Activated naive CD4-positive, alpha-beta T cell (primary cell): ENCODE measurements around the gene ANXA10.
"Not testable (repeated sequence)": the region's sequence is repeated elsewhere in the genome, so short reads cannot be mapped to it uniquely, and the experiment has no call there.

ENCODE experiments used
- DNase-seq, 4 experiments: peaks; one replicate each; lab custom pipeline; 2025; lab: John Stamatoyannopoulos, UW

The ANXA10 gene

DNA sequence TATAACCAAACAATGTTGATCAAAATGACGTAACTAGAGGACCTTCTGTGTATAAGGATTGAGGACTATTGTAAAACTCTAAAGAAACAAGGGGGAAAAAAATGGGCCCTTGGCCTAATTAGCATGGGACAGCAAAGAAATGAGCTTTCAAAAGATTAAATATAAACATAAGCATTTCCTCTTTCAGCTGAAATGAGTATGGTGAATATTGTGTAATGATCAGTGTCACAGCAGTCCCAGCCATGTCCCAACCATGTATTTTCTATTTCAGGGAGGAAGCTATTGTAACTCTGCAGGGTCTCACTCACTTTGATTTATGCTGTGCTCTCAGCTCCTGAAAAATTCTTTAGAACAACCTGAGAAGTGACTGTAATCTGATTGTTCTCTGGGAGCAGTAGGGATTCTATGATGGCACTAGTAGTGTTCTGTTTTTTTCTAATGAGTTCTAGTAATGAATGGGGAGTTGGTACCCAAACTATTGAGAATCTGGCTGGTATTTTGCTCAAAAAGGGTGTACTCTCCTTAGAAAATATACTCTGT lies 25.8 kb downstream of the ANXA10 start:
- DNase-seq = no peak

- no peak for DNase-seq
These were observed 26.8 kb downstream of the ANXA10 start for GRCh38 chr4:168119100-168119499.

DNA sequence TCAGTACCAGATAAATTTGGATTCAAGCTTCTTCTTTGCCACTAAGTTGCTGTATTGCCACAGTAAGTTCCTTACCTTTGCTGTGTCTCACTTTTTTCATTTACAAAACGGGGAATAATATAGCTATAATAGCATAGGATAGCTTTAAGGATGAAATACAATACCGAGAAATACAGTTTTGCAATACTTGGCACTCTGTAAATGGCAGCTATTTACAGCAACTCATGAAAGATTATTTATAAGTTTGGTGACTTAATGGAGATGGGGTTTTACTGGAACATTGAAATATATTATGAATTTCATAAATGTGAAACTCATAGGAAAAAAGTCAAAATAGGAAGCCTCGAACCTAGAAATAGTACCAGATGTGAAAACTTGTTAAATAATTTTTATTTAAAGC lies 27.6 kb downstream of the ANXA10 start:
- DNase-seq = no peak

DNA sequence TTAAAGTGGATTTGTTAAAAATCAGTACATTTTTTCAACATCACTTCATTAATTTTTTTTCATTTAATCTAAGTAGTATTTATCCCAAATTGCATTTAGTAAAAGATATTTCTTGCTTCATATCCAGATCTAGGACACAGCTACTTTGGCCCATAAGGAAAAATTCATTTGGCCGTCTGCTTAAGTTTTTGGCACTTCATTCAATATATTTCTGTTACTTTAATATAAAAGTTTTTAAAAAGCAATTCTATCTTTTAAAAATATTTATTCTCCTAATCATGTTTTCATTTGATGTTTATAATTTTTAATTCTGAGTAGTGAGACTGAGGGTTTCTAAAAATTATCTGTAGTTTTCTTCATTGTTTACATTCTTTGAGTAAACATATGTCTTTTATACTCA lies 28.5 kb downstream of the ANXA10 start:
- no peak for DNase-seq

GRCh38 chr4:168124008-168124641 lies 31.8 kb downstream of the ANXA10 start:
- no peak for DNase-seq

DNA sequence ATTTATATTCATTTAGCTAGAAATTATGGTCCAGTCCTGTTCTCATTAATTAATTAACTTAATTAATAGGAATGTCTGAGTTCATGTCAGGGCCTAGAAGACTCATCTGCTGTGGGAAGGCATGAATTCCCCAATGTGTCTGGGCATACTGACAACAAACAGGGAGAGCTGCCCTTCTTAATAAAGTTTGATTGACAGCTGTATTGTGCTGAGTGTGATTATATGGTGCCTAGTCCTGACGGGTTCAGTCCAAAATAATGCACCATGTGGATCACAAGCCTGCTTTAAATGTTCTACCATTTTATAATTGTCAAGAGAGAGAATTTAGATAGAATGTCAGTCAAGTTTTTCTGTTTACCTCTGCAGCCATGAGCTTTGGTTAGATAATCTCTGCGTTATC lies 34.6 kb downstream of the ANXA10 start:
- DNase-seq = no peak

GRCh38 chr4:168128601-168129000 lies 36.3 kb downstream of the ANXA10 start:
- DNase-seq = no peak

GRCh38 chr4:168129046-168129772 lies 36.9 kb downstream of the ANXA10 start:
- DNase-seq = no peak

DNA sequence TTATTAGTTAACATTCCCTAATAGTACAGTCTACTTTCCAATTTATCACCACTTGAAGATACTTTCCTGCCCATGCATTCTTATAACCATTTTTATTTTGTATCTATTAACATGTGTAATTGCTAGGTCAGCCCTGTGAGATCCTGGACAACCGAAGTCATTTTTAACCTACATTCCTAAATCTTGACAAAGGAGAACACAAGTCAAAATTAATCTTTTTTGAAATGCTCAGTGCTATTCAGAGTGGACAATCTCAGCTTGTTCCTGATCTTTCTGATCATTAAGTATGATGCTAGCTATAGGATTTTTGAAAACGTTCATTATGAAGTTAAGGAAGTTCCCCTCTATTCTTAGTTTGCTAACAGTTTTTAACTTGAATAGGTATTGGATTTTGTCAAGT lies 37.5 kb downstream of the ANXA10 start:
- no peak for DNase-seq

DNA sequence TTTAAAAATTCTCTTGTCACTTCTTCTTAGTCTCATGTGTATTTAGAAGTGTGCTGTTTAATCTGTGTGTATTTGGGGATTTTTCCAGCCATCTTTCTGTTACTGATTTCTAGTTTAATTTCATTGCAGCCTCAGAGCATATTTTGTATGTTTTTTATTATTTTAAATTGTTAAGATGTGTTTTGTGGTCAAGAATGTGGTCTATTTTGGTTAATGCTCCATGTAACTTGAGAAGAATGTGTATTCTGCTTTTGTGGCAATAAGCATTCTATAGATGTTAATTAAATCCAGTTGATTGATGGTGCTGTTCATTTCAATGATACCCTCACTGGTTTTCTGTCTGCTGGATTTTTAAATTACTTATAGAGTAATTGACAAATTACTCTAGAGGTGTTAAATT lies 38.9 kb downstream of the ANXA10 start:
- no peak for DNase-seq

- no peak for DNase-seq
These were observed 42.3 kb downstream of the ANXA10 start for GRCh38 chr4:168134651-168135050.

DNA sequence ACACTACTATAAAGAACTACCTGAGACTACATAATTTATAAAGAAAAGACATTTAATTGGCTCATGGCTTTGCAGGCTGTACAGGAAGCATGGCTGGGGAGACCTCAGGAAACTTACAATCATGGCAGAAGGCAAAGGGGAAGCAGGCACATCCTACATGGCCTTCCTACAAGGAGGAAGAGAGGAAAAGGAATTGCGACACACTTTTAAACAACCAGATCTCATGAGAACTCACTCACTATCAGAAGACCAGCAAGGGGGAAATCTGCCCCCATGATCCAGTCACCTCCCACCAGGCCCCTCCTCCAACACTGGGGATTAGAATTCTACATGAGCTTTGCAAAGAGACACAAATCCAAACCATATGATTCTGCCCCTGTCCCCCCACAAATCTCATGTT lies 43.5 kb downstream of the ANXA10 start:
- DNase-seq = not testable (repeated sequence)

DNA sequence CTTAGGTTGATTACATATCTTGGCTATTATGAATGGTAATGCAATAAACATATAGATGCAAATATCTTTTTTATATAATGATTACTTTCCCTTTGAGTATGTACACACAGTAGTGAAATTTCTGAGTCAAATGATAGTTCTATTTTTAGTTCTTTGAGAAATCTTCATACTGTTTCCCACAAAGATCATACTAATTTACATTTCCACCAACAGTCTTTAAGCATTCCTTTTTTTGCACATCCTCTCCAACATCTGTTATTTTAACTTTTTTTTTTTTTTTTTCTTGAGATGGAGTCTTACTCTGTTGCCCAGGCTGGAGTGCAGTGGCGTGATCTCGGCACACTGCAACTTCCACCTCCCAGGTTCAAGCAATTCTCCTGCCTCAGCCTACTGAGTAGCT lies 45.4 kb downstream of the ANXA10 start:
- not testable (repeated sequence) for DNase-seq

DNA sequence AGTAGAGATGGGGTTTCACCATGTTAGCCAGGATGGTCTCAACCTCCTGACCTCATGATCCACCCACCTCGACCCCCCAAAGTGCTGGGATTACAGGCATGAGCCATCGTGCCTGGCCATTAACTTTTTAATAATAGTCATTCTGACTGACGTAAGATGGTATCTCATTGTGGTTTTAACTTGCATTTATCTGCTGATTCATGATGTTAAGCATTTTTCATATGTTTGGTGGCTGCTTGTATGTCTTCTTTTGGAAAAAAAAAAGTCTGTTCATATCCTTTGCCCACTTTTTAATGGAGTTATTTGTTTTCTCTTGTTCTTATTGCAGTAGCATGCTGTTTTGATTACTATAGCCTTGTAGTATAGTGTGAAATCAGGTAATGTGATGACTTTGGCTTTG lies 45.8 kb downstream of the ANXA10 start:
- DNase-seq = no peak

GRCh38 chr4:168139336-168139735 lies 47.0 kb downstream of the ANXA10 start:
- DNase-seq = no peak

DNA sequence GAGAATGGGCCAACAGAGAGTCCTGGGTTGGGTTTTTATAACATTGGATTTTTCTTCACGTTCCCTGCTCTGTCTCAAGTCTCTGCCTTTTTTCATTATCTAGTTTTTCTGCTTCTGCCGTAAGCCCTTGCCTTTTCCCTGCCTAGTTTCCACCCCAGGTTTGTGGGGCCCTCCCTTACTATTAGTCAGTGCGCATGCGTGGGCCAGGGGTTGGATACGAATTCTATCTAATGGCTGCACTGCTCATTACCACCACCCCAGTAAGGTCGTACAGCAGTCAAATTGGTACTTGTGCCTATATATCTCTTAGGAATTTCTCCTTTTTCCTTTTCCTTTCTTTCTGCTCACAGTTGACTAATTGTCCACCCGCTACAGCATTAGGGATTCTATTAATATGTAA lies 49.4 kb downstream of the ANXA10 start:
- DNase-seq = no peak

DNA sequence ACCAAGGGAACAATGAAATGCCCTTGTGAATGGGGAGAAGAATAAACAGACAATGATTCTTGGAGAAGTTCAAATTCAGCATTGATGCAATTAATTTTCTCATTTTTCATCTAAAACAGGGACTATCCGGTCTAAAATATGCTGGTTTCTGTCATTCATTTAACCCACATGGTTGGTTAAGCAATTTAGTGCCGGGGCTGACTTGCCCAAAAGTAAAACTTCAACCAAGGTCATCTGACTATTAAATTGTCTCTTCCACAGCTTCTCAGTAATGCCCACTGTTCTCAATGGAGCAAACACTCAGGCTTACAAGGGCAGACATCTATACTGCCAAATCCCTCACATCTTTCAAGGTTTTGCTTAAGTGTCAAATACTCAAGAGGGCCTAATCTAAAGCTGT lies 51.3 kb downstream of the ANXA10 start:
- no peak for DNase-seq

- no peak for DNase-seq
These were observed 58.2 kb downstream of the ANXA10 start for GRCh38 chr4:168150420-168151050.

DNA sequence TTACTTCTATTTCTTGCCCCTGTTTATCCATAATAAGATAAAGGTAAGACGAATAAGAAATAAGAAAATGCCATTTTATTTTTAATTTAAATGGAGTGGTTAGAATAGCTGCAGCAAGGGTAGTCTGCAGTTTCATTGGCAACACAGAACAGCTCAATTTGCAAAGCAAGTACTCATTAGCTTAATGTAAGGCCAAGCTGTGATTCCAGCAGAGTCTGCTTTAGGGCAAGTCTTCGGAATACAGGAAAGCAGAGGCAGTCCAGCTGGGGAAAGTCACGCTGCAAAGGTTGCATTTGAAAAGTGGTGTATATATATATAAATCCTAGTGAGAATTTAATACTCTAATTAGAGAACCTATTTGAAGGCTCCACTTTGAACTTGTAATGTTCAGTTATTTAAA lies 59.0 kb downstream of the ANXA10 start:
- DNase-seq = no peak

DNA sequence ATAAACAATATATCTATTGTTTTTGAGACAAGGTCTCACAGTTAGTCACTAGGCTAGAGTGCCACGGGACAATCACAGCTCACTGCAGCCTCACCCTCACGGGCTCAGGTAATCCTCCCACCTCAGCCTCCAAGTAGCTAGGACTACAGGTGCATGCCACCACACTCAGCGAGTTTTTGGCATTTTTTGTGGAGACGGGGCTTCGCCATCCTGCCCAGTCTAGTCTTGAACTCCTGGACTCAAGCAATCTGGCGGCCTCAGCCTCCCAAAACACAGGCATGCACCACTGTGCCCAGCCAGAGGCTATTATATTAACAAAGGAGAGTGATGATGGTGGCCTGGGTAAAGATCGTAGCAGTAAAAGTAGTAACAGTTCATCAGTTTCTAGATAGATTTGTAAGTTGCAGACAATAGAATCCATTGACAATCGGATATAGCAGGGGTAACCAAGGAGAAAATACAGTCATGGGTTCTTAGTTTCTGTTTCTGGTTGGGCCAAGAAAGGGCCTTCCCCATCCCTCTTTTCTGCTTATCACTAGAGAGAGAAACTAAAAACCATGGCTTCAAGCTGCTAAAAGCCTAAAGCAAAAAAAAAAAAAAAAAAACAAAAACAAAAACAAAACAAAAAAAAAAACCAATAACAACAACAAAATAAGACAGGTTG lies 60.6 kb downstream of the ANXA10 start:
- no peak for DNase-seq

DNA sequence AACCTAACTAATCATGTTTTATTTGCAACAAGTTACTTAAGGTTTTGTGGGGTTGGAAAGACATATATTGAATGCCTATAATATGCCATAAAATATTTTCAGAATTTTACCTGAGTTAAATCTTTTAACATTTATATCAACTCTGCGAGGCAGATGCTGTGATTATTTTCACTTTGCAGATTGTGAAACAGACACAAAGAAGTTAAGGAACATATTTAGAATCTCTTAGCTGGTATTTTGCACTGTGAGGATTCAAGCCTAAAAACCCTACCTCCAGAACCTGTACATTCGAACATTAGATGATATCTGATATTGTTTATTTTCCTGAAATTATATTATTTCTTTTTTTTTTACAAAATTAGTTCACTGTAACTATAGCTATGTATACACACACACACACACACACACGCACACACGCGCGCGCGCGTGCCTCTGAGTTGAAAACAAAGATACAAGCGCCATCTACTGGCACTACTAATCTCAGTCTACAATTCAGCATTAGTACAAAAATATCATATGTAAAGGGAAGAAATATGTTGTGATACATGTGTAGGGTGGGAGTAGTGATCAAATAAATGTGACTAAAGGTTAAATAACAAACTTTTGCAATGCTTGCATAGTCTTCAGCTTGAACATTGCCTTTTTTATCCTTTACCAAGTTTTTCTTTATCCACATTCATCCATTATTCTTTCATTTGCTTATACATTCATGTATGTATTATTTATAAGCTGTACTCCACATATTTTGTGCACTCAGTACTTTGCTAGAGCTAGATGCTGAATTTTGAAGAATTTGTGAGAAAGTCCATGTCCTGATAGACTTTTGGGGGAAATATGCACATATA lies 61.5 kb downstream of the ANXA10 start:
- DNase-seq = peak; percentile 11 to 42 (median 18)
